OCI-M2 (cell line): ENCODE data around the gene STIM1.

Experiments used
- DNase-seq: peaks from one replicate; lab custom pipeline; 2025; ENCODE audit not compliant: unreplicated experiment; lab: John Stamatoyannopoulos, UW

Gene STIM1

DNA sequence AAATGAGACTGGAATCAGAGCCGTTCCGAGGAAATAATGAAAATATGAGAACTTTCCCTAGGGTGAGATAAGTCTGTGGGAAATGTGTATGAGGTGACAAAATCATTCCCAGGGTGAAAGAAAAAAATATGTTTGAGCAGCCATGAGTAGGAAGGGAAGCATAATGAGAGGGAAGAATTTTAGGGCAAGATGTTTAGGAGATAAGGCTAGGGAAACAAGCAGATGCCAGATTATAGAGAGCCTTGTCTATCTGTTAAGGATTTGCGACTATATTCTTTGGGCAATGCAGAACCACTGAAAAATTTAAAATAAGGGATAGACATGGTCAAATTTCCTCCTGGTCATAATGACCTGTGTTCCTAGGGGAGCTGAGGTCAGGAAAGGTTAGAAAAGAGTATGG is 54.4 kb downstream of the STIM1 start:
- no peak for DNase-seq

- no peak for DNase-seq
These were observed 56.5 kb downstream of the STIM1 start for GRCh38 chr11:3911908-3912505.

DNA sequence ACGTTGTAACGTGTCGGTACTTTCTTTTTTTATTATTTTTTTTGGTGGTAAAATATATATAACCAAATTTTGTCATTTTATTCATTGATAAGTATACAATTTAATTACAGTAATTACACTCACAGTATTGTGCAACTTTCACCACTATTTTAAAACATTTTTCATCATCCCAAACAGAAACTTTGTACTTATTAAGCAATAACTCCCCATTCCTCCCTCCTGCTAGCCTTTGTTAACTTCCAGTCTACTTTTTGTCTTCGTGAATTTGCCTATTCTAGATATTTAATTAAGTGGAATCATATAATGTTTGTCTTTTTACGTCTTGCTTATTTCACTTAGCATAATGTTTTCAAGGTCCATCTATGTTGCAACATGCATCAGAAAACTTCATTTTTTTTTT is 58.5 kb downstream of the STIM1 start:
- no peak for DNase-seq

DNA sequence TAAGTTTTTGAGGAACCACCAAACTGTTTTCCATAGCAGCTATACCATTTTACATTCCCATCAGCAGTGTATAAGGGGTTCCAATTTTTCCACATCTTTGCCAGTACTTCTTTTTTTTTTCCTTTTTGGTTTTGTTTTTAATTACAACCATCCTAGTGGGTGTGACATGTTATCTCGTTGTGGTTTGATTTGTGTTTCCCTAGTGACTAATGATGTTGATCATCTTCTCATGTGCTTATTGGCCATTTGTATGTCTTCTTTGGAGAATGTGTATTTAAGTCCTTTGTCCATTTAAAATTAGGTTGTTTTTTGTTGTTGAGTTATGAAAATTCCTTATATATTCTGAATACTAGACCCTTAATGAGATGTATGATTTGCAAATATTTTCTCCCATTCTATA is 59.3 kb downstream of the STIM1 start:
- DNase-seq = no peak

DNA sequence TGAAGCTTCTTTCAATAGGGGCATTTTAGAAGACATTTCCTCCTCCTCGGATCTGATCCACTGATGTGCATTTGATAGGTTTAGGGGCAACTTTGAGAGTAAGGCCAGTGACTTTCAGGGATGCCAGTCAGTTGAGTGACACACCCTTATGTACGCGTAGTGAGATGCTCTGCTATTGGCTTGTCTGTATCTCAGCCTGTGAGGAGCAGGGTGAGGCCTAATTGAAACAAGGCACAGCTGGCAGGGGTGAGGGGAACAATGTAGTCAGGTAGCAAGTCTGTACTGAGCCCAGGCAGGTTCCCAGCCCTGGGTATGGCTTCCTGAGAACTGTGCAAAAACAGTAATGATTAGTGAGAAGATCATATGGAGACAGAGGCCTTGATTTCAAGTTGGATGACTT is 61.5 kb downstream of the STIM1 start:
- no peak for DNase-seq

GRCh38 chr11:3920148-3920852 is 64.8 kb downstream of the STIM1 start:
- no peak for DNase-seq

DNA sequence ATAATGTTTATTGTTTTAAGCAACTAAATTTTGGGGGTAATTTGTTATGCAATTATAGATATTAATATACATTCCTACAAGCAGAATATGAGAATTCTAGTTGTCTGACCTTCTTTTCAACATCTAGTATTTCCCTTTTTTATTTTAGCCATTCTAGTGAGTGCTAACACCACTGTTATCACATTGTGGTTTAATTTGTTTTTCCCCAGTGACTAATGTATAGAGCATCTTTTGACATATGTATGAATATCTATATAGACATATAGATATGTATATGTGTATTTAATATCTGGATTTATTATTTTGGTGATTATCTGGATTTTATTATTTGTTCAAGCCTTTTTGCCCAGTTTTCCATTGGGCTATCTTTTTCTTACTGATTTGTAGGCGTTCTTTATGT is 66.6 kb downstream of the STIM1 start:
- no peak for DNase-seq

- no peak for DNase-seq
These were observed 70.0 kb downstream of the STIM1 start for GRCh38 chr11:3925513-3925912.

- DNase-seq = no peak
These were observed 71.1 kb downstream of the STIM1 start for GRCh38 chr11:3926458-3927095.

DNA sequence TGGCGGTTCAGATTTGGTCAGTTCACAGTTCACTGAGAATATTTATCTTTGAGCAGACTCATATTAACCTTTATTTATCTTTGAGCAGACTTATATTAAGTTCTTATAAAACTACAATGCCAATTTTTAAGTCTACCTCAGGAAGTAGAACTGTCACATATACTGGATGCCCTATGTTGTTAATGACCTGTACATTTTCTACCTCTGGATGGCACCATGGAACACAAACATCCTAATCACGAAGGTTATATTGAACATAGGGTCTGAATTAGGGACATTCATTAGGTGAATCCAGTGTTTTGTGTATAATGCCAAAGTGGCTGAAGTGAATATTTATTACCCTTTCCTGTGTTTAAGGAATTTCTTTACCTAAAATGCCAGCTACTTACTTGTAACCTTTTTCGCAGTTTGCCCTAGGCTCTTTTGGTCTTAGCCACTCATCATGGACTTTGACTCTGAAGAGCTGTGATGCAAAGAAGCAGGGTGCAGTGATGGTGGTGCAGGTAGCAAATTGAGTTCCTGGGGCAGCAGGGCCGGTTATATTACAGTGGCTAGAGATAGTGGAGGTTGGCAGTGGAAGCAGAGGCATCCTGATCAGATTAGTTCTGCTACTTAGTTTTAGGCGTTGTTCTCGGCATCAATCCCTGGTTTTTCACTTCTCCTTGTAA is 71.8 kb downstream of the STIM1 start:
- no peak for DNase-seq

DNA sequence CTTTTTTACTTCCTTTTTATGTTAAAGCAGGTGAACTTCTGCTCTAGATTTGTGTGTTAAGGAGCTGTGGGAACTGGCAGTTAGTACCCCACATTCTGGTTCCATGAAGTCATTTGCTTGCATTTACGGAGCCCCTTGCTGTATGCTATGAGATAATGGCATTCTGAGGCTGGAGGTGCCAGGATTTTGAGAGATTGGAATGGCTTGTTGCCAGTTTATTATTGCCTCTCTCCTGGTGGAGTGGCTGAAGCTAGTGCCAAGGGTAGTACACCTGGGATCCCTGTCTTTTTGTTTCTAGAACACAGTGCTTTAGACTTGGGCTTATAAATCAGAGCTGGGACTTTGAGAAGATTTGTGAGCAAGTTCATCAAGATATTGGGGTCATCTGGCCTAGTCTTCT is 73.8 kb downstream of the STIM1 start:
- DNase-seq = no peak

DNA sequence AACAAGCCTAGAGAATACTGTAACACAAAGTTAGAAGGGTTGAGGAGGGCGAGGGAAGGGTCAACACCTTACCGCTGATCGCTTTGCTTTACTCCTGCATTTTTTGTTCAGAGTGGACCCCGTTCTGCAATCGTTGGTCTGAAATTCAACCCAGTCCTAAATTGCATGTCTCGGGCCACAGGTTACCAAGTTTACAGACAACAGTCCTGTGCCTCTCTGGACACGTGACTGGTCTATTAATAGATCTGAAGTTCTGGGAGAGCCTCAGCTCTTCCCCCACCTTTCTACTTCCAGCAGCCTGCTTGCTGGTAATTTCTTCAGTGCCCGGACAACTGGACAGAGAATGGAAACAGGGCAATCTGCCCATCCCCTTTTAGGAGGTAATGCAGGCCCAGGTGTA is 74.2 kb downstream of the STIM1 start:
- no peak for DNase-seq

- DNase-seq = no peak
These were observed 77.2 kb downstream of the STIM1 start for GRCh38 chr11:3932698-3933097.

- no peak for DNase-seq
These were observed 77.7 kb downstream of the STIM1 start for GRCh38 chr11:3933165-3933628.

GRCh38 chr11:3934658-3935057 is 79.2 kb downstream of the STIM1 start:
- DNase-seq = no peak

DNA sequence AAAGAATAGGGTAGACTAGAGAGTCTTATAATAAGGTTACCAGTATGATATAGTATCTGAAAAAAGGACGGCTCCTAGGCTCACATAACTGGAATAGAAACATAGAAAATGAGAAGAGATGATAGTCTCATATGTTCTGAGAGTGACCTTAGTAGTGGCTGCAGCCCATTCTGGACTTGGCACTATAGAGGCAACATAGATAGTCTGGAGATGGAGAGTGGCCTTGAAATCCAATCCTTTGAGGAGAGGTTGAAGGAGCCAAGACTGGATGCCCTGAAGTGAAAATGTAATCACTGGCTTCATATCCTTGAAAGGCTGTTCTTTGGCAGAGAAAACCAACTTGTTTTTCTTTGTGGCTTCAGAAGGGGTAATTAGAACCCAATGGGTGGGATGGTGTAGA is 81.1 kb downstream of the STIM1 start:
- DNase-seq = no peak

DNA sequence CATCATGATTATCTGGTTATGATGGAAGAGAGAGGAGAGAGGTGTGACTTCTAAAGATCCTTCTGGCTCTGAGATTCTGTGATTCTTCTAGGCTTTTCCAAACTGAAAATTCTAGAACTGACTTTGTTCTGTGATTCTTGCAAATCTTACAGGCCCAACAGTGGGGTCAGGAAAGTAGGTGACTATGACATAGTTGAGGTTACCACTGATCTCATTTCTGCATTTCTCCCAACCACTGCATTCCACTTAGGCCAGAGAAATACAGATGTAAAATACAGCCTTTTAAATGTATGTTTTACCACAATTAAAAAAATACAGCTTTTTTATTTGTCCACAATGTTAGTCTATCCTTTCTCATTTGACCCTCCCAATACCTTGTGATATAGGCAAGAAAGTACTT is 83.7 kb downstream of the STIM1 start:
- no peak for DNase-seq

- no peak for DNase-seq
These were observed 84.3 kb downstream of the STIM1 start for GRCh38 chr11:3939651-3940190.

DNA sequence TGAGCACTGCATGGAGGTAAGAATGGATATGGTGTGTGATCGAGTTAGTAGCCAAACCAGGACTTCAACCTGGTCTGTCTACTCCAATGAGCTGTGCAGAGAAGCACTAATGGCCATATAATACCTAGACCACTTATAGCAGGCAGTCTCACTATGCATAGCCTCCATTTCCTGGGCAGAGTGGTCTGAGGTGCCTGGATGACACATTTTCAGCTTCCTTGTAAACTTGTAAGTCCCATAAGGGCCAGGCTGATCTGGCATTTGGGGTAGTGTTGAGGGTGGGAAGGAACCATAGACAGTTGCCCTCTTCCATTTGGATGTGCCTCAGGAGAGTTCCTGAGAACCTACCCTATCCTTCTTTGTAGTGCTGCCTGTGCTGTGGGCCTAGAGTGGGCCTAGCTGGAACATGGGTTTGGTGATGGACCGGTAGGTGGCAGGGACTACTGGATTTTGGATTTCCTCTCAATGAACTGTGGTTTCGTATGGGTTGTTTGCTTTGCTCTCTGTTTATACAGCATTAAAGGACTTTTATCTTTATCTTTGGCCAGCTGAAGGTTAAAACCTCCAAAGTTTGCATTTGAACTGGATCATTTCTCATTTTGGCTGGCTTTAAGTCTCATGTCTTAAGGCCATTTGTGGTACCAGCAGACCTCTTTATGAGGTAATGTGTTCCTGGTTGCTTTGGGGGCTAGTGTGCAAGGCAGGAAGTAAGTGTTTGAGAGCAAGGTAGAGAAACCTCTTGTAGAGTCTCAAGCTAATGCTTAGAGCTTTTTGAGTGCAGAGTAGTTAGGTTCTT is 86.9 kb downstream of the STIM1 start:
- no peak for DNase-seq

DNA sequence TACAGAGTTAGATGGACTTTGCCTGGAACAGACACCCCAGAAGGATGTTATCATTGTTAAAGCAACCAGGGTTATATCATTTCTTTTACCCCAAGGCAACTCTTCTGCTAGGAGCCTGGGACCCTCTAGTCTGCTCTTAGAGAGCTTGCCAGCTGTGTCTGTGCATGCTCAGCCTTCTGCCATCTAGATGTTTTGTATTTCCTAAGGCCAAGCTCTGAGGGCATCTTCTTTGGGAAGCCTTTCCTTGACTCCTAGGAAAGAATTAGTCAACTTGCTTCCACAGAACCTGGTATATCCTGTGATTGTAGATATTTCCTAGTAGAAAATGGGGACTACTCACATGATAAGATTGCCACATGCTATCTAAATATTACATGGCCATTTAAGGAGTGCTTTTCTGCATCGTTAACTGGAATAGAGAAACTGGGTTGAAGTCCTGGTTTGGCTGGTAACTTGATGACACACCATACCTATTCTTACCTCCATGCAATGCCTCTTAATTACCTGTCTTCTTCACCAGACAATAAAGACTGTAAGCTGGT is 87.6 kb downstream of the STIM1 start:
- DNase-seq = no peak

DNA sequence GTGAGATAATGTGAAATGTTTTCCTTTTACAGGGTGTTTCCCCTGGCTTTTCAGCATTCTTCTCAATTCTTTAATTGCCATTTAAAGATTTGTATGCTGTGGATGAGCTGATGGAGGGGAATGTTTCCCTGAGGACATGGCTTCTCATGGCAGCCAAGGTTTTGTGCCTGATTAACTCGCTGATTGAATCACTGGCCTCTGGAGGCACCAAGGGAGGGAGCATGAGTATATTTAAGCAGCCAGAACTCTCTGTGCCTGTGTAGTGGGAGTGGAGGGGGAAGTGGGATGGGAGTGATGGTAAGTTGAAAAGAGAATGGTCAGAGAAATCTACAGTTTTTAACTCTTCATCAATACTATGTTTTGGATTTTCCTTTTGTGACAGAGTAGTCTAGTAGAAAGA is 88.7 kb downstream of the STIM1 start:
- DNase-seq = no peak
